SU-DHL-6 (cell line): ENCODE results near the gene HSPB2.
A peak's percentile ranks its signal among the peaks of the same experiment; 100 is the strongest.
"Not testable (repeated sequence)": the region's sequence is repeated elsewhere in the genome, so short reads cannot be mapped to it uniquely, and the experiment has no call there.

Experiments used
- H2AFZ ChIP-seq: fragments of 200-600 bp; sonication (generic); 2 replicates; pipeline ENCODE4 v1.6.1; 2014; ENCODE audit warnings: low read depth, mild to moderate bottlenecking, moderate library complexity, mixed read lengths, antibody characterized with exemption, low read length; ENCODE audit not compliant: severe bottlenecking
- H3F3A ChIP-seq: fragments of 200-600 bp; shearing (Covaris generic); 2 replicates; pipeline ENCODE4 v1.6.0; 2016; ENCODE audit warnings: antibody characterized with exemption, mild to moderate bottlenecking; ENCODE audit not compliant: insufficient read depth
- H3K27ac ChIP-seq: fragments of 200-600 bp; sonication (generic); 2 replicates; pipeline ENCODE4 v1.5.1; 2016; ENCODE audit warnings: low read depth, mild to moderate bottlenecking, low read length, moderate library complexity, mixed read lengths
- H3K27me3 ChIP-seq: fragments of 200-600 bp; sonication (generic), shearing (Covaris generic); 2 replicates; pipeline ENCODE4 v1.6.0; 2014; ENCODE audit warnings: mild to moderate bottlenecking, low read length
- H3K36me3 ChIP-seq: fragments of 200-600 bp; sonication (generic); 2 replicates; pipeline ENCODE4 v1.6.1; 2014; ENCODE audit warnings: mild to moderate bottlenecking, low read length, mixed read lengths
- H3K4me2 ChIP-seq: fragments of 300-600, 200-600 bp; shearing (Covaris generic), sonication (generic); 2 replicates; pipeline ENCODE4 v1.6.0; 2014; ENCODE audit warnings: low read length, low read depth, mild to moderate bottlenecking; ENCODE audit not compliant: poor library complexity, severe bottlenecking
- H3K4me3 ChIP-seq: fragments of 200-600 bp; sonication (generic); 2 replicates; pipeline ENCODE4 v1.5.1; 2014; ENCODE audit warnings: antibody characterized with exemption, low read length, mild to moderate bottlenecking, mixed read lengths; ENCODE audit not compliant: insufficient read depth, poor library complexity, severe bottlenecking
- H3K79me2 ChIP-seq: fragments of 200-600 bp; sonication (generic); 2 replicates; pipeline ENCODE4 v1.6.1; 2014; ENCODE audit warnings: mild to moderate bottlenecking, low read length, moderate library complexity; ENCODE audit not compliant: insufficient read depth
- H3K9ac ChIP-seq: fragments of 200-600 bp; sonication (generic); 2 replicates; pipeline ENCODE4 v1.7.0; 2014; ENCODE audit warnings: mild to moderate bottlenecking, low read length
- H3K9me2 ChIP-seq: fragments of 200-600 bp; sonication (generic); replicated peaks from 2 replicates; pipeline ENCODE4 v1.6.1; 2014; ENCODE audit warnings: low read length; ENCODE audit not compliant: insufficient read depth
- H3K9me3 ChIP-seq: fragments of 200-600 bp; sonication (generic); 2 replicates; pipeline ENCODE4 v1.6.1; 2014; ENCODE audit warnings: low read length, mixed read lengths; ENCODE audit not compliant: insufficient read depth
- H4K20me1 ChIP-seq: fragments of 200-600 bp; sonication (generic); 2 replicates; pipeline ENCODE4 v1.6.1; 2014; ENCODE audit warnings: low read depth, mild to moderate bottlenecking, antibody characterized with exemption, low read length, moderate library complexity, mixed read lengths
- CTCF ChIP-seq: fragments of 200-600 bp; sonication (generic); IDR thresholded peaks from one replicate; pipeline ENCODE4 v1.5.1; 2017; ENCODE audit warnings: antibody characterized with exemption, mild to moderate bottlenecking, low read length, moderate library complexity; ENCODE audit not compliant: insufficient read depth, poor library complexity, severe bottlenecking
- EZH2phosphoT487 ChIP-seq: fragments of 200-600 bp; sonication (generic), shearing (Covaris generic); conservative IDR thresholded peaks from 2 replicates; pipeline ENCODE4 v1.6.1; 2018; ENCODE audit warnings: mild to moderate bottlenecking, antibody characterized with exemption, low read length, moderate library complexity, mixed read lengths

HSPB2 gene

DNA sequence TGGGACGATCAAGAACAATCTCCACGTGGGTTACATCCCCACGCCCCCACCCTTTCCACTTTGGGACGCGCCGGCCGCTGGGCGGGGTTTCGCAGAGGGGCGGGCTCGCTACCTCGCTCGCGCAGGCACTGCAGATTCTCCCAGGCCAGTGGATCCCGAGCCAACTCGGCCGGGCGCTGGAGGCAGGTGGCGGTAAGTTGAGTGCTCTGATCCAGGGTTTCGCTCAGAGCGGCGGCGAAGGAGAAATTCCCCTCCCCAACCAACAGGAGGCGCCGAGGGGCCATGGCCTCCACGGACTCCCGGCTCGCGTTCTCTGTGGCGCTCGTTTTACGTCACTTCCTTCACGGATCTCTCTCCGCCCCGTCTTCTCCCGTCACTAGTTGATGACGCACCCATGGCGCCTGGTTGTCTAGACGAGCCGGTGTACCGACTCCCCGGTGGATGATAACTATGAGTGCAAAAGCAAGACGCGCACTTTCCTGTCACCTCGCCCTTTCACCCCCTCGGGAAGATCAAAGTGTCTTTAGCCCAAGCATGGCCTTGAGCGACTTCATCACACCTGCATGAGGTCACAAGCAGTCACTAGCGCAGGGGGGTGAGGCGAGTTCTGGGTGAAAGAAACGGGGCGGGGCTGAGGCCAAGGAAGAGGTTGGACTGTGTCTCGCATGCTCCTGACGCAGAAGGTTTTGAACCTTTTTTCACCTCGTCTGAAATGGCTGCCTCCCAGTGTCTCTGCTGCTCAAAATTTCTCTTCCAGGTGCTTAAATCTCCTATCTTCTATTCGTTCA, 33.5 kb upstream of the HSPB2 start, which contains the start of the genes CFAP68 and FDXACB1:
Gene CFAP68 (plus strand): TSS at position 693 of the 788 bp plus-strand sequence. CDS start 20 bp downstream, at position 713.
Gene FDXACB1 (minus strand): TSS at position 317 of the 788 bp plus-strand sequence. CDS start 33 bp downstream, at position 284.
- Histone ChIP-seq H3K79me2 (0 out of 2 replicates have a peak, but pooled peaks cover 11% of the 10 kb centered on the region), H3K27ac (peak within 1 kb of the TSS; percentile 82), H3K9ac (peak within 1 kb of the TSS; percentile 79), H3F3A (peaks cover 4% of the 10 kb centered on the region), H2AFZ (peak within 1 kb of the TSS; percentile 87), H4K20me1 (no peaks in the 10 kb centered on the region), H3K4me2 (peak within 1 kb of the TSS; percentile 95), H3K9me2 (no peaks in the 10 kb centered on the region), H3K36me3 (no peaks in the 10 kb centered on the region), H3K4me3 (peak within 1 kb of the TSS; percentile 83), H3K27me3 (no peaks in the 10 kb centered on the region), H3K9me3 (no peaks in the 10 kb centered on the region)
- peak; percentile 93 for TF ChIP-seq CTCF
- TF ChIP-seq EZH2phosphoT487, result no peak

DNA sequence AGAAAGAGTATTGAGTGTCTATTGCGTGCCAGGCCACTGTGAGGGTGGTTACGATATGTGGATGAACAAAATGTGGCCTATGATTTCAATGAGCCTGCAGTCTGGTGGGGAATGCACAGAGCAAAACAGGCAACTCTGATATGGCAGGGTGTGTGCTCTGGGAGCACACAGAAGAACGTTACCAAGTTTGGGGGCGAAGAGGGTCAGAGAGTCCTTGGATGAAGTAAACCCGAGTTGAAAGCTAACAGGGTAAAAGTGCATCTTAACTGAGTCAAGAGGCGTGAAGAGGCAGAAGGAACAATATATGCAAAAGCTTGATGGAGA, 32.9 kb upstream of the HSPB2 start:
- no peak for TF ChIP-seq EZH2phosphoT487
- no peak for TF ChIP-seq CTCF
- Histone ChIP-seq H3K9me2 (no peaks in the 10 kb centered on the region), H3K27me3 (no peaks in the 10 kb centered on the region), H3K9ac (peak overlapping the region; percentile 79), H3K27ac (peak overlapping the region; percentile 82), H3F3A (peaks cover 4% of the 10 kb centered on the region), H2AFZ (peak overlapping the region; percentile 87), H4K20me1 (no peaks in the 10 kb centered on the region), H3K4me3 (peak overlapping the region; percentile 83), H3K79me2 (0 out of 2 replicates have a peak, but pooled peaks cover 11% of the 10 kb centered on the region), H3K9me3 (no peaks in the 10 kb centered on the region), H3K36me3 (no peaks in the 10 kb centered on the region), H3K4me2 (peak overlapping the region; percentile 95)

- Histone ChIP-seq H3K4me3 (no peak overlapping the region), H3K9me2 (no peaks in the 10 kb centered on the region), H3K36me3 (no peaks in the 10 kb centered on the region), H3K4me2 (no peak overlapping the region), H4K20me1 (no peaks in the 10 kb centered on the region), H3K9me3 (no peaks in the 10 kb centered on the region), H3K27me3 (no peaks in the 10 kb centered on the region), H3K79me2 (0 out of 2 replicates have a peak, but pooled peaks cover 11% of the 10 kb centered on the region), H3K27ac (no peak overlapping the region), H3K9ac (no peak overlapping the region), H2AFZ (no peak overlapping the region), H3F3A (peaks cover 1% of the 10 kb centered on the region; the same call in 1 of the 2 replicates)
- TF ChIP-seq EZH2phosphoT487 (no peak), CTCF (no peak)
Observed at GRCh38 chr11:111882202-111882601, 30.3 kb upstream of the HSPB2 start.

- H3K9me3 ChIP-seq, H3K36me3 ChIP-seq, H3K9ac ChIP-seq, H3K27ac ChIP-seq, H3K9me2 ChIP-seq, H3K4me2 ChIP-seq, H4K20me1 ChIP-seq, H3K4me3 ChIP-seq, H2AFZ ChIP-seq, H3F3A ChIP-seq, H3K27me3 ChIP-seq, H3K79me2 ChIP-seq: not testable (repeated sequence)
Observed at GRCh38 chr11:111885053-111885452, 27.5 kb upstream of the HSPB2 start.
